ENCODE measurements around the gene UFC1. TPM values are rescaled to one million over a fixed set of nuclear protein-coding genes. Genes with fewer than 3 reads are reported as not detected.

Gene UFC1
- total and polyA plus RNA-seq, 2 of the 13 experiments (the other 11 are each of a cell fraction or from before 2014, with no cell fraction given) = 72.8 to 85.2 TPM

DNA sequence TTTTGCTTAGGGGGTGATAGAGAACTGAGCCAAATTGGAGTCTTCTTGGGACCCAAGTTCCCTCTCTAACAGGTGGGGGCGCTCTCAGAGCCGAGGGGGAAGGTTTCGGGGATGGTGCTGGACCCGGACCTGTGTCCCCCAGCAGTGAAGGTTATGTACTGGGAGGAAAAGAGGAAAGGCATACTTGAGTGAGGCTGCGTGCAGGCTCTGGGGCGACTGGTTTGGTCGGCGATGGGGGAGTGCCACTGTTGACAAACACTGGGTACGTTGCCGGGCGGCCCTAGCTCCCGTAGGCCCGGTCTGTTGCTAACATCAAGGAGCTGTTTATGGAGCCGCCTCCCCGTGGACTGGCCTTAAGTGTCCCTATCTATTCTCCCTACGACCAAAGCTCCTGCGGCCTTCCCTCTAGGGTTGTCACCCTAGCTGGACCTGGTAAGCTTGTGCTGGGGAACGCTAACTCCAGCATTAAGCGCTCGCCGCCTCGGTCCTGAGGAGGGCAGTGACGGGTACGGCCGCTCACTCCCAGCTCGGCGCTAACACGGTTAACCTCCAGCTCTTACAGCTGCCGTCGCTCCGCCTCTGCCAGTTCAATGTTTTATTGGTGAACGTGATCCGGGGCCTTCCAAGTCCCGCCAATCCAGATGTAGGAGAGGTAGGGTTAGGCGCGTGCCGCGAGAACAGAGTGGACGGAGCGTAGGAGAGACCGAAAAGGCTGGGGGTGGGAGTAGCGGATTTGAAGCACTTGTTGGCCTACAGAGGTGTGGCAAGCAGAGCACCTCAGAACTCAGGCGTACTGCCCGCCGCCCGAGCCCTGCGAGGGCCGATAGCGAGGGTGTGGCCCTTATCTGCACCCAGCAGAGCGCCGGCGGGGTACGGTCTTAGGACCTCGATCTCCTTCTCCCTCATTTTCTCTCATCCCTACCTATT lies 12.2 kb downstream of the UFC1 start, which contains the start of gene PPOX (continued):
- TF ChIP-seq ZNF598 (CRISPR knock-in tag; IDR thresholded peaks at IDR 0.05; ENCODE audit: borderline replicate concordance) = no peak
- no peak for TF ChIP-seq MIXL1 (CRISPR knock-in tag; IDR thresholded peaks at IDR 0.05)
- TF ChIP-seq MAZ (IDR thresholded peaks at IDR 0.05; ENCODE audit: borderline replicate concordance, low read depth, low read length) = peak; percentile 62; the same call in 1 of the 2 replicates
- peak; percentile 86 for TF ChIP-seq MAZ (CRISPR knock-in tag; IDR thresholded peaks at IDR 0.05; ENCODE audit: low read depth)
- TF ChIP-seq ZNF709 (CRISPR knock-in tag; IDR thresholded peaks at IDR 0.05) = peak; percentile 74; the same call in 1 of the 2 replicates
- no peak for TF ChIP-seq JUN (CRISPR knock-in tag; IDR thresholded peaks at IDR 0.05)
- TF ChIP-seq ZNF512B (CRISPR knock-in tag; IDR thresholded peaks at IDR 0.05; ENCODE audit: borderline replicate concordance) = no peak
- no peak for TF ChIP-seq ZNF577 (CRISPR knock-in tag; IDR thresholded peaks at IDR 0.05; ENCODE audit: borderline replicate concordance, low read depth)
- TF ChIP-seq, protein P1, sequence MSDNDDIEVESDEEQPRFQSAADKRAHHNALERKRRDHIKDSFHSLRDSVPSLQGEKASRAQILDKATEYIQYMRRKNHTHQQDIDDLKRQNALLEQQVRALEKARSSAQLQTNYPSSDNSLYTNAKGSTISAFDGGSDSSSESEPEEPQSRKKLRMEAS (IDR thresholded peaks at IDR 0.05) = peak; percentile 72; the same call in 1 of the 2 replicates
- peak; percentile 62 for TF ChIP-seq HIVEP1 (CRISPR knock-in tag; IDR thresholded peaks at IDR 0.05)
- no peak for TF ChIP-seq GTF2F1 (IDR thresholded peaks at IDR 0.05; ENCODE audit: low read length)
- TF ChIP-seq RBFOX2 (IDR thresholded peaks at IDR 0.05; ENCODE audit: low read depth, low read length) = peak; percentile 67
- TF ChIP-seq KDM4B (CRISPR knock-in tag; IDR thresholded peaks at IDR 0.05) = no peak
- TF ChIP-seq ZNF672 (CRISPR knock-in tag; IDR thresholded peaks at IDR 0.05) = no peak
- TF ChIP-seq ZNF264 (CRISPR knock-in tag; IDR thresholded peaks at IDR 0.05) = peak; percentile 86
- no peak for TF ChIP-seq TOPORS (CRISPR knock-in tag; IDR thresholded peaks at IDR 0.05)
- TF ChIP-seq ZNF543 (CRISPR knock-in tag; IDR thresholded peaks at IDR 0.05) = 0 out of 2 replicates have a peak, but pooled peaks have one; percentile 55
- TF ChIP-seq, protein P2, sequence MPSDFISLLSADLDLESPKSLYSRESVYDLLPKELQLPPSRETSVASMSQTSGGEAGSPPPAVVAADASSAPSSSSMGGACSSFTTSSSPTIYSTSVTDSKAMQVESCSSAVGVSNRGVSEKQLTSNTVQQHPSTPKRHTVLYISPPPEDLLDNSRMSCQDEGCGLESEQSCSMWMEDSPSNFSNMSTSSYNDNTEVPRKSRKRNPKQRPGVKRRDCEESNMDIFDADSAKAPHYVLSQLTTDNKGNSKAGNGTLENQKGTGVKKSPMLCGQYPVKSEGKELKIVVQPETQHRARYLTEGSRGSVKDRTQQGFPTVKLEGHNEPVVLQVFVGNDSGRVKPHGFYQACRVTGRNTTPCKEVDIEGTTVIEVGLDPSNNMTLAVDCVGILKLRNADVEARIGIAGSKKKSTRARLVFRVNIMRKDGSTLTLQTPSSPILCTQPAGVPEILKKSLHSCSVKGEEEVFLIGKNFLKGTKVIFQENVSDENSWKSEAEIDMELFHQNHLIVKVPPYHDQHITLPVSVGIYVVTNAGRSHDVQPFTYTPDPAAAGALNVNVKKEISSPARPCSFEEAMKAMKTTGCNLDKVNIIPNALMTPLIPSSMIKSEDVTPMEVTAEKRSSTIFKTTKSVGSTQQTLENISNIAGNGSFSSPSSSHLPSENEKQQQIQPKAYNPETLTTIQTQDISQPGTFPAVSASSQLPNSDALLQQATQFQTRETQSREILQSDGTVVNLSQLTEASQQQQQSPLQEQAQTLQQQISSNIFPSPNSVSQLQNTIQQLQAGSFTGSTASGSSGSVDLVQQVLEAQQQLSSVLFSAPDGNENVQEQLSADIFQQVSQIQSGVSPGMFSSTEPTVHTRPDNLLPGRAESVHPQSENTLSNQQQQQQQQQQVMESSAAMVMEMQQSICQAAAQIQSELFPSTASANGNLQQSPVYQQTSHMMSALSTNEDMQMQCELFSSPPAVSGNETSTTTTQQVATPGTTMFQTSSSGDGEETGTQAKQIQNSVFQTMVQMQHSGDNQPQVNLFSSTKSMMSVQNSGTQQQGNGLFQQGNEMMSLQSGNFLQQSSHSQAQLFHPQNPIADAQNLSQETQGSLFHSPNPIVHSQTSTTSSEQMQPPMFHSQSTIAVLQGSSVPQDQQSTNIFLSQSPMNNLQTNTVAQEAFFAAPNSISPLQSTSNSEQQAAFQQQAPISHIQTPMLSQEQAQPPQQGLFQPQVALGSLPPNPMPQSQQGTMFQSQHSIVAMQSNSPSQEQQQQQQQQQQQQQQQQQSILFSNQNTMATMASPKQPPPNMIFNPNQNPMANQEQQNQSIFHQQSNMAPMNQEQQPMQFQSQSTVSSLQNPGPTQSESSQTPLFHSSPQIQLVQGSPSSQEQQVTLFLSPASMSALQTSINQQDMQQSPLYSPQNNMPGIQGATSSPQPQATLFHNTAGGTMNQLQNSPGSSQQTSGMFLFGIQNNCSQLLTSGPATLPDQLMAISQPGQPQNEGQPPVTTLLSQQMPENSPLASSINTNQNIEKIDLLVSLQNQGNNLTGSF (CRISPR knock-in tag; IDR thresholded peaks at IDR 0.05) = no peak
- TF ChIP-seq THAP8 (CRISPR knock-in tag; IDR thresholded peaks at IDR 0.05; ENCODE audit: borderline replicate concordance) = no peak
- no peak for TF ChIP-seq CHD4 (IDR thresholded peaks at IDR 0.05; ENCODE audit: borderline replicate concordance, low read length)

Data from HepG2 (cell line).